Cardiac muscle cell (in vitro differentiated cells and primary cell): ENCODE results near the gene LDLRAD4. TPM values are rescaled to one million over a fixed set of nuclear protein-coding genes. Genes with fewer than 3 reads are reported as not detected.

ENCODE experiments used
- DNase-seq, 2 donors: peaks; one replicate each; pipeline versions ENCODE4 v3.0.0 to v3.0.0-alpha.2; 2010 to 2017; ENCODE audit warnings: low read depth in 1 of 2, low spot score in 1 of 2
- H3K27ac ChIP-seq: fragments of 200-600 bp; sonication (generic); 2 replicates; pipeline ENCODE4 v1.5.1; 2016
- H3K27me3 ChIP-seq: fragments of 200-600 bp; sonication (generic); 2 replicates; pipeline ENCODE4 v1.6.0; 2016; ENCODE audit warnings: control low read depth
- H3K36me3 ChIP-seq: fragments of 200-600 bp; sonication (generic); 2 replicates; pipeline ENCODE4 v1.5.1; 2016; ENCODE audit warnings: control low read depth
- H3K4me1 ChIP-seq: fragments of 200-600 bp; sonication (generic); 2 replicates; pipeline ENCODE4 v1.8.1; 2017; ENCODE audit warnings: low read depth, mild to moderate bottlenecking, mixed run types
- H3K4me3 ChIP-seq: fragments of 200-600 bp; sonication (generic); 2 replicates; pipeline ENCODE4 v1.5.1; 2016; ENCODE audit warnings: mild to moderate bottlenecking
- H3K9me3 ChIP-seq: fragments of 200-600 bp; sonication (generic); 2 replicates; pipeline ENCODE4 v1.5.1; 2017; ENCODE audit warnings: low read depth, mild to moderate bottlenecking, control low read depth
- polyA plus RNA-seq: library from polyadenylated mRNA; unstranded; fragments of >200 nt; fragmentation: Nextera tagmentation; extraction: Ambion mirVana; gene quantifications from 2 replicates; pipeline ENCODE4 v1.2.1, GENCODE V29; 2016
- total RNA-seq: library from RNA; depleted of rRNA; stranded (reverse); fragments of >200 nt; gene quantifications from 2 replicates; pipeline ENCODE4 v1.2.3, GENCODE V29; 2016
- TF ChIP-seq, protein P1 (sequence below): IDR thresholded peaks from 2 replicates; pipeline ENCODE4 v1.5.1; 2012; ENCODE audit warnings: low read depth, mild to moderate bottlenecking, low read length

Gene LDLRAD4
- total and polyA plus RNA-seq, 2 experiments from 2014 or later: 10.5 to 11.5 TPM

DNA sequence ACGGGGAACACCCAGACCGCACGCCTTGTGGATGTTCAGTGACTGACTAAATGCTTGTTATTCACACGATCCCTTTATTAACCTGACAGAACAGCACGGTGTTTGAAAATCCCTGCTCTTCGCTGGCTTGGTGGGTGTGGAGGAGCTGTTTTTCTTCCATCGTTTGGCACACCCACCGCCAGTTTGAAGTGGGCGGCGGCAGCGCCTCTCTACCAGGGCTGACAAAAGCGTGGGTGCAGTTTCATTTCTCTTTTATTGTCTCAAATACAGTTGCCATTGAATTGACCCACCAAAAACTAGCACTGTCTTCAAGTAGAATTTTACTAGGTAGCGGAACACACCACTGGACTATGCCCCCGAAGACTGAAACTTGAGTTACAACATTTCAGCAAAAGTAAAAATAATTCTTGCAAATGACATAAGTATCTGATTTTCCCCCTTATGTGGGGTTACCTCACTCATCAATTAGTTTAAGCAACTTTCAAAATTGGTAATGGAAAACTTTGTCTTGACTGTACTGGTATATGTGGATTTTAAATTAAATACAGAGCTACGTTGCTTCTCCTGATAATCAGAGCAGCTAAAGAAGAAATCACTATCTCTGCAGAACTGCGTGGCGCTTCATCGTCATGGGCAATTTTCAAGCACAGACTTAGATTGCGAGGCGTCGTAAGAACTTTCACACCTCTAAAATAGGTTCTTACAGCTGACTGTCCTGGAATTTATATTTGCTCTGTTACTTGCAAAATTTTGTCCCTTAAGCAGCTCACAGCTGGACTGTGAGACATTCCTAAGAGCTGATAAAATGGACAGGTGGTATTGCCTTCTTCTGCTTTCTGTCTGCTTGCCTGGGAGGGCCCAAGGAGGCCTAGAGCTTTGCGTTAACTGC lies 60.9 kb downstream of the LDLRAD4 start:
- H3K4me1 ChIP-seq: peaks cover 13% of the 10 kb centered on the region
- TF ChIP-seq, protein P1, sequence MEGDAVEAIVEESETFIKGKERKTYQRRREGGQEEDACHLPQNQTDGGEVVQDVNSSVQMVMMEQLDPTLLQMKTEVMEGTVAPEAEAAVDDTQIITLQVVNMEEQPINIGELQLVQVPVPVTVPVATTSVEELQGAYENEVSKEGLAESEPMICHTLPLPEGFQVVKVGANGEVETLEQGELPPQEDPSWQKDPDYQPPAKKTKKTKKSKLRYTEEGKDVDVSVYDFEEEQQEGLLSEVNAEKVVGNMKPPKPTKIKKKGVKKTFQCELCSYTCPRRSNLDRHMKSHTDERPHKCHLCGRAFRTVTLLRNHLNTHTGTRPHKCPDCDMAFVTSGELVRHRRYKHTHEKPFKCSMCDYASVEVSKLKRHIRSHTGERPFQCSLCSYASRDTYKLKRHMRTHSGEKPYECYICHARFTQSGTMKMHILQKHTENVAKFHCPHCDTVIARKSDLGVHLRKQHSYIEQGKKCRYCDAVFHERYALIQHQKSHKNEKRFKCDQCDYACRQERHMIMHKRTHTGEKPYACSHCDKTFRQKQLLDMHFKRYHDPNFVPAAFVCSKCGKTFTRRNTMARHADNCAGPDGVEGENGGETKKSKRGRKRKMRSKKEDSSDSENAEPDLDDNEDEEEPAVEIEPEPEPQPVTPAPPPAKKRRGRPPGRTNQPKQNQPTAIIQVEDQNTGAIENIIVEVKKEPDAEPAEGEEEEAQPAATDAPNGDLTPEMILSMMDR: no peak
- H3K9me3 ChIP-seq: no peaks in the 10 kb centered on the region
- H3K36me3 ChIP-seq: no peaks in the 10 kb centered on the region
- DNase-seq: no peak
- H3K27ac ChIP-seq: peak overlapping the region; percentile 6
- H3K4me3 ChIP-seq: no peak overlapping the region
- H3K27me3 ChIP-seq: no peaks in the 10 kb centered on the region

- peaks cover 13% of the 10 kb centered on the region for H3K4me1 ChIP-seq
- no peak overlapping the region for H3K4me3 ChIP-seq
- H3K9me3 ChIP-seq: no peaks in the 10 kb centered on the region
- H3K27ac ChIP-seq: peak overlapping the region; percentile 6
- H3K36me3 ChIP-seq: no peaks in the 10 kb centered on the region
- no peaks in the 10 kb centered on the region for H3K27me3 ChIP-seq
- TF ChIP-seq, protein P1: no peak
- DNase-seq: peak in 1 of 2 donors; percentile 60
Observed at GRCh38 chr18:13280070-13280795, 61.7 kb downstream of the LDLRAD4 start.

DNA sequence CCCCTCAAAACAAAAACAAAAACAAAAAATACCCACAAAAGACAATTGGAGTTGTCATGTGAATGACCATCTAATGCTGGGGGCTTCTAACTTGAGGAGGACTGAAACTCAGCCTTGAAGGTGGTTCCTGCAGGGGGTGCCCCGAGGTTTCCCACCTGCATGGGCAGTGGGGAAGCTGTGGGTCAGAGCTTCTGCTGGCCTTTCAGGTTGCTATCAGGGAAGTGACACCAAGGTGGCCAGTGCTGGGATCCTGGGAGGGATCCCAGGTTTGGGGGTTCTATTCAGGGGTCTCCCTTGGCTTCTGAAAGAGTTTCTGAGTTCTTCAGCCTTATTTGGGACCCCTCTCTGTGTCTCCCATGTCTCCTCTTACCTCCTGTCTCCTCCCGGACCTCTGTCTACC lies 62.8 kb downstream of the LDLRAD4 start:
- H3K4me3 ChIP-seq: no peak overlapping the region
- no peak overlapping the region for H3K27ac ChIP-seq
- H3K27me3 ChIP-seq: no peaks in the 10 kb centered on the region
- TF ChIP-seq, protein P1: no peak
- no peak for DNase-seq
- H3K9me3 ChIP-seq: no peaks in the 10 kb centered on the region
- H3K4me1 ChIP-seq: peaks cover 13% of the 10 kb centered on the region
- H3K36me3 ChIP-seq: no peaks in the 10 kb centered on the region

GRCh38 chr18:13283746-13284145 lies 65.2 kb downstream of the LDLRAD4 start:
- Histone ChIP-seq H3K27me3 (no peaks in the 10 kb centered on the region), H3K27ac (no peak overlapping the region), H3K36me3 (no peaks in the 10 kb centered on the region), H3K4me3 (no peak overlapping the region), H3K9me3 (no peaks in the 10 kb centered on the region), H3K4me1 (peaks cover 13% of the 10 kb centered on the region)
- no peak for DNase-seq
- TF ChIP-seq, protein P1: no peak

- no peak for DNase-seq
- no peak overlapping the region for H3K27ac ChIP-seq
- H3K27me3 ChIP-seq: no peaks in the 10 kb centered on the region
- H3K9me3 ChIP-seq: no peaks in the 10 kb centered on the region
- TF ChIP-seq, protein P1: no peak
- H3K36me3 ChIP-seq: no peaks in the 10 kb centered on the region
- H3K4me3 ChIP-seq: no peak overlapping the region
- H3K4me1 ChIP-seq: peaks cover 11% of the 10 kb centered on the region
Observed at GRCh38 chr18:13284330-13285027, 65.9 kb downstream of the LDLRAD4 start.
